HUDEP-2 (cell line): Measurements from ENCODE around the gene NRIP3.
"Not testable (repeated sequence)": the region's sequence is repeated elsewhere in the genome, so short reads cannot be mapped to it uniquely, and the experiment has no call there.

Experiments
- DNase-seq, 76 experiments: peaks; one replicate each; lab custom pipeline; 2025; ENCODE audit not compliant: unreplicated experiment in 76 of 76; lab: John Stamatoyannopoulos, UW

NRIP3 gene

DNA sequence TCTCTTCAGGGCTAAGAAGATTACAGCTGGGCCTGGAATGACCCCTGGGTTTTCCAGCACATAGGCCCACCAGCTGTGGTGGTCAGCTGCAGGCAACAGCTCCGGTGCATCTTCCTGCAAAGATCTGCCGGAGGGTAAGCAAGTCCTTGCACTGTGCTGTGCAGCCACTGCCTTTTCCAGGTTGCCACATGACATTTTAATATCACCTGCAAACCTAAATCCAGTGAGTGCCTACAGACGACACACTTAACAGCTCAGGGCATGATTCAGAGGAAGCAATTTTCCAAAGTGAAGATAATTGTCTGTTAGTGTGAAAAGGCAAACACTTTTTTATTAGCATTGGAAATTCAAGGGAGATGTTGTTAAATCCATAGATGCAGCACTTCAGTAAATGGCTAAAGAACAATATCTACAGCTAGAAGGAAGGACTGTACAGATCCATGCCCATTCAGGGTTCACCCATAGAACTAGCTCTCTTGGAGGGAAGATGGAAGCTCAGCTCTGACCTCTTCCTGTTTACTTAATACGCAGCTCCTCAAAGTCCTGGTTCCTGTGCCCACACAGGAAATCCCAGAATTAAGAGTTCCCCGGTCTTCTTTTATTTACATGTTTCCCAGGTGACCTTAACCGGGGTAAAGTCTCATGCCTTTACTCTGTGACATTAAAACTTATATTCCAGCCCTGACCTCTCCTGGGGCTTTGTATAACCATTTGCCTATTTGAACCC is 13.3 kb upstream of the NRIP3 start:
- DNase-seq = no peak

DNA sequence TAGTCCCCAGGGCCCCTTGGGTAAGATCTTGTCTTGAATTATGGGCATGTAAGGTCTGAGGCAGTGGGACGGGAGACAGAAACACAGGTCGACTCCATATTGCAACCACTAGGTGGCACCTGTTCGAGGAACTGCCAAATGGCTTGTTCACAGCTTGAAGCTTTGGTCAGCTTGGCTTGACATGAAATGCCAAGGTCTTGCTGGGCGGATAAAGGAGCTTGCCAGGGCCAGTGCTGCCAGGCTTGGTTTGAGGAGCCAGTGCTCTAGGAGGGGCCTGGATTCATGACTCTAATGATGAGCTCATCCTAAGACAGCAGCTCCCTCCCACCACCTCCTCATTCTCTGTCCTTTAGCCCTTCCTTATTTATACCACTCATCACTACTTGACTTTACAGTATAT is 11.9 kb upstream of the NRIP3 start:
- DNase-seq = peak in 60 of 76 experiments; percentile 5 to 73 (median 36)

DNA sequence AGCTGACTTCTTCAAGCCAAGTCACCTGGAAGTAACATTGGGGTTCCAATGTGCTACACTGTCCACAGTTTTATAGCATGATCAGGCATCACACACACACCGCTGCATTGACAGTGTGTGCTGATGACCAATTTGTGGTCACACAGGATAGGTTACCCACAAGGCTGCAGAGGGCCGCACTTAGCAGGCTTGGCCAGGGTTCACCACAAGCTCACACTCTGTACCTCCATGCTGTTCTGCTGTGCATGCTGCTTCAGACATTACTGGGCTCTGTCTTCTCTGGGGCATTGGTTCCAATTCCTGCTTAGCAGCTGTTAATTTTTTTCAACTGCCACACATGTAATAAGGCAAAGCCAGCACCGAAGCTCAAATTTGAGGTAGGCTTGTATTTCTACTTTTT is 11.0 kb upstream of the NRIP3 start:
- no peak for DNase-seq

DNA sequence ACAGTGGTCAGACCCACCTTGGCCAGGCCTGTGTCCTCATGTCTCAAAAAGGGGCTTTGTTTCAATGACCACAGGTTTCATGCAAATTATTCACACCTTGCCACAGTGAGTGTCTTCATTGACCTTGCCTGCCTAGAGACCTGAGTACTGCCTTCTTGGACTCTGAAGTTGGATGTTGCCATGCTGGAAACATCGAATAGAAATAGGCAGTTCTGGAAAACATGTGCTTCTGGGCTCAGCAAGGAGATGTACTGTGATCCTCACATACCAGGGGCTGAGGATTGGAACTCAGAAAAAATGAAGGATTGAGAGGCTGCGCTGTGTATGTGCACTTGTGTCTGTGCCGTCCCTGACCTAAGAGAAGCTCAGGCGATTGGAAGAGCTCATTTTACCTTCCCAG is 9.6 kb upstream of the NRIP3 start:
- DNase-seq = no peak

DNA sequence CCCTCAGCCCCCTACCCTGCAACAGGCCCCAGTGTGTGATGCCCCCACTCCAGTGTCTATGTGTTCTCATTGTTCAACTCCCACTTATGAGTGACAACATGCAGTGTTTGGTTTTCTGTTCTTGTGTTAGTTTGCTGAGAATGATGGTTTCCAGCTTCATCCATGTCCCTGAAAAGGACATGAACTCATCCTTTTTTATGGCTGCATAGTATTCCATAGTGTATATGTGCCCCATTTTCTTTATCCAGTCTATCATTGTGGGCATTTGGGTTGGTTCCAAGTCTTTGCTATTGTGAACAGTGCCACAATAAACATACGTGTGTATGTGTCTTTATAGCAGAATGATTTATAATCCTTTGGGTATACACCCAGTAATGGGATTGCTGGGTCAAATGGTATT is 5.7 kb upstream of the NRIP3 start:
- DNase-seq = not testable (repeated sequence)

DNA sequence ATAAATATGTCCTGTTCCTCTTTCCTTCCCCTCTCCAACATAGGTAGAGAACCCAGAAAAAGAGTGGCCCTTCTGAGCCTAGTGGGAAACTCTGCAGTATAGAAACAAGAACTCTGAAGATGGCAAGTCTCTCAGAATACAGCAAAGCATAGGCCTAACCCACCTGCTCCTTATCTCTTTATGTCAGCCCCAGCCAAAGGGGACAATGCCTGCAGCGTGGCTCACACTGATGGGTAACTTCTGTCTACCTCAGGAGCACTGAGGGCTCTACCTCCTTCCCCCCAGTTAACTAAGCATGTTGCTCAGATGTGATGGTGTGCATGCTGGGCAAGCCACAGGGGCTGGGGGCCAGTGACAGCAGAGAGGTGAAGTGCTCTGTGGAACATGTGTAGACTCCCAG is 4.9 kb upstream of the NRIP3 start:
- DNase-seq = peak in 26 of 76 experiments; percentile 6 to 51 (median 19)

DNA sequence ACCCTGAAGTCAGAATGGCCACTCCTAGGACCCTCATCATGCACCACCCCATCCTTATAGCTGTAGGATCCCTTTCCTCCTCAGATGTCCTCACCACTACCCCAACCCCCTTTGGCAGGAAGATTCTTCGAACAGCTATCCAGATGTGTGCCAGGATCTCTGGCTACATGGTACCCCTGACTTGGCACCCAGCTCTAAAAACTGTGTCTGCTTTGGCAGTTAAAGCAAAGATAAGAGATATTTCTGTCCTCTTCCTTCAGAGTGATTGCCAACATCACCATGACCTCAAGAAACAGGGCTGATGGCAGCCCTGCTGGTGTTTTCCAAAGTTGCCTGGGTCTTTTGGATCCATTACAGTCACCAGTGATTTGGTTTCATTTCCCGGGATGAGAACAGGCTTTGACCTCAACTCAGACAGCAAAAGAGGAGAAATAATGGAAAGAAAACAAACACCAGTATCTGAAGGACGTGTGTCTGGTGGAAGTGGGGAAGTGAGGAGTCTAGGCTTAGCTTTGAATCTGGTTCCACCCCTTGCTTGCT is 4.3 kb upstream of the NRIP3 start:
- peak in 38 of 76 experiments; percentile 2 to 61 (median 22) for DNase-seq

DNA sequence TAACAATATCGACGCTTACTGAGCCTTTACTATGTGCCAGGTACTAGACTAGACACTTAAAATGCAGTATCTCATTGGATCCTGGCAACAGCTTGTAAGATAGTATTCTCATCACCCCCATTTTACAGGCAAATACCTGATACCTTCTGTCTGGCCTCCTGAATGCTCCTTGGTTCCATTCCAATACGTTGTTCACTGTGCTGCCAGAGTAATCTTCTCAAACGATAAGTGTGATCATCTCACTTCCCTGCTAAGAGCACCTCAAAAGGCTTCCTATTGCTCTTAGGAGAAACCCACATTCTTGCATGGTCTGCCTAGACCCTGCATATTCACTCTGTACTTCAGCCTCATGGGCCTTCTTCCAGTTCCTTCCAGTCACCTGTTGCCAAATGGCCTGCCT is 1.3 kb upstream of the NRIP3 start:
- DNase-seq = no peak

DNA sequence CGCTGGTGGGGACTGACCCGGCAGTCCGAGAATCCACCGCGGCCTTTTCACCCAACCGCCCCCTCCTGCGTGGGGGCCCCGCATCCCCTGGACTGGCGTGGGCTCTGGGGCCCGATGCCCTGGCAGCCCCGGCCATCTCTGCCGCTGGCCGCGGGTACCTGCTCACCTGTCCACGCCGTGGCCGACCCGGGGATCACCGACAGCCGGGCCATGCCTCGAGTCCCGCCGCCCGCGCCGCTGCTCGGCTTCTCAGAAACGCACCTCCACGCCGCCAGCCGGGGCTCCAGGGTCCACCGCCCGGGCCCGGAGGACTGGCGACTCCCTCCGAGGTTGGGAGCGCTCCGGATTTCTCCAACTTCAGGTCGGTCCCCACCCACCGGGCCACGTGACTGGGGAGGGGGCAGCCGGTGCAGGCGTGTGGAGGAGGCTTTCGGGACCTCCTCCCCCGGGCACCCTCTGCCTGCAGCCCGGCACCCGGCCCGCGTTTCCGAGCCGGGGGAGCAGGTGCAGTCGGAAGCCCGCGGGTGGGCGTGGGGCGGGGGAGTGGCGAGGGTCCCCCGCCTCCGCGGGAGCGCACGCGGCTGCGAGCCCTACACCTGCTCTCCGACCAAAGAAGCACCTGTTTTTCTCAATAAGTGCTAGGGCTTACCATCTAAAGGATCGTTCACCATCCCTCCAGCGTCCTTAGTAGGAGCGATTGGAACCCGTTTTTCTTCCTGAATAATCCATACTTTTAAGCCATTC is 554 bp upstream of the NRIP3 start:
- no peak for DNase-seq

DNA sequence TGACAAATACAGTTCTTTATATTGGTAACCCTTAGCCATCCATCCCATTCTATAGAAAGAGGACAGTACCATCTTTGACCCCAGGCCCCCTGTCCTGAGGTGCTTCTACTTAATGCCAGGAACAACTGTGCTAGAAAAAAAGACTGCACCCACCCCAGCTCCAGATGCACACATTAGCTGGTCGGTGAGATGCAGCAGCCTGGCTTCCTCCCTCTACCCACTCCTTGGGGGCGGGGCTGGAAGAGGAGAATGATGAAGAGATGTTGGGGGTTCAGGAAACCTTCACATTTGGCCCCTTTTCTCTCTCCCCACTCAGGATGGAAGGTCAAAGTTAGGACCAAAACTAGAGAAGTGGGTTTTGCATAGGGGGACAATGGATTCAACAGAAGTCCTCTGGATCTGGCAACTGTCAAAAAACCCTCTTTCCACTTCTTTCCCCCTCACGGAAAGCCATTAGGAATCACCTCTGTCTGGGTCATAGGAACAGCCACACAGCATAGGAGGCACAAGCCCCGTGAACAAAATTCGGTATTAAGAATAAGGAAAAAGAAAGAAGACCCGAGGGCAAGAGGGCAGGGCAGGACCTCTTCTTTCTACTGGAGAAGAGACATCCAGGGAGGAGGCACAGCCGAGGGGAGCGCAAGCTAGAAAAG is 755 bp downstream of the NRIP3 start:
- DNase-seq = peak in 12 of 76 experiments; percentile 2 to 28 (median 11)

DNA sequence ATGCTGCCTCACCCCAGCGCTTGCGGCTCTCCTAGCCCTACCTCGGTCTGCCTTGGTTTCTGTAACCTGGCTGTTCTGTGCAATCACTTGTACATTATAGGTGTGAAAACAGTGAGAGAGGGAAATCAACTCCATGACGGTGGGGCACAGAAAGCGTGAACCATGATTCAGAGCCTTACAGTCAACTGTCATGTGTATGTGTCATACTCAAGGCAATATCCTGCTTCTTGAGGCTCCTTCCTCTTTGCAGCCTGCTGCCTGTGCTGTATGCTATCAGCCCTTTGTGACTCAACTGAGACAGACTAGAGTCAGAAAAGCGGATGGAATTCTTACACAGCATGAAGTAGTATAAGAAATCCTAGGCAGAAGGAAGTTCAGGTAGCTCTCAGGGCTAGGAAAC is 2.1 kb downstream of the NRIP3 start:
- peak in 26 of 76 experiments; percentile 1 to 52 (median 25) for DNase-seq

DNA sequence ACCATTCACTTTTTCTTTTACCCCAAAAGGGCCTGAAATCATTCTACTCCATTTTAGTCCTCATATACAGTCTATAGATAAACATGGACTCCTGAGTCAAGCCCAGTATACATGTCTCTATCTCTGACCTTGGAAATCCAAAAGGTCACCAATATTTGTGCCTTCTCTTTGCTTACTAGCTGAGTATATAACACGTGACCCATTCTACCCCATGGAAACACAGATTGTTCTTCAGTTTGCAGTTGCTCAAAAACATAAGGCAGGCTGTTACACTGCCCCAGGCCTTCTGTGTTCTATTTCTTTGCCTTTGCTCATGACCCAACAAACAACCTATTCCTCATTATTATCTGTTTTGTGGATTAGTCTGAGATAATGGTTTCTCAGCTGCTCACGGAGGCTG is 5.8 kb downstream of the NRIP3 start:
- DNase-seq = no peak

DNA sequence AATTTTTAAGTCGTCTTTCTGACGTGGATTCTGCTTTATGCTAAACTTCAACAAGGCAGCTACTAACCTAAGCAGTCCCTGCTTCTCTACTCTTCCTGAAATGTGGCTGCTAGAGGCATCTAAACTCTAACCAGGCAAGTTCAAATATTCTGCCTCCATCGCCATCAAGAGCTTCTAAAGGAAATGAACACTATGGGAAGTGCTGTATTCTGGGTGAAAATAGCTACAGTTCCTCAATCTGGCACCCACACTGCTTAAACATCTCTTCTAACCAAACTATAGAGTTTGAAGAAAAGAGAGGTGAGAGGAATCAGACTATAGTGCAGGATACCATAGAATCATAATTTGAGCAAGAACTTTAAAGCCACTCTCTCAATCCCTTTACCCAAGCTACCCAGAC is 6.3 kb downstream of the NRIP3 start:
- DNase-seq = no peak

DNA sequence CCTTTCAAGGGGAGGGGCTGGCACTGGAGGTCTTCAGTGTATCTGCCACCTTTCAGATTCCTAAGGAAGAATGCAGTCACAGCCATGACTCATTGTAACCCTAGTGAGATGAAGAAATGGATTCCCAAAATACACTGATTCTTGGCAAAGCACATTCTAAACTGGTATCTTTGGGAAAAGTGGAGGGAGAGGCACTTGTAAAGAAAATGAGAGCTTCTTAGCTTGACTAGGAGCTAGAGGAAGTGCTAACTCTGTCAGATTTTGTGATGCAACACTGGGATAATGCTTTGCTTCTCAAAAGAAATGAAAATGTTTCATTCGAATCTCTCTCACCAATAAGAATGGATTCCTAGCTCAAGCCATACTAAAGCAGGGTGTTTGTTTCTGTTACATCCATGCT is 14.3 kb downstream of the NRIP3 start:
- DNase-seq = no peak

DNA sequence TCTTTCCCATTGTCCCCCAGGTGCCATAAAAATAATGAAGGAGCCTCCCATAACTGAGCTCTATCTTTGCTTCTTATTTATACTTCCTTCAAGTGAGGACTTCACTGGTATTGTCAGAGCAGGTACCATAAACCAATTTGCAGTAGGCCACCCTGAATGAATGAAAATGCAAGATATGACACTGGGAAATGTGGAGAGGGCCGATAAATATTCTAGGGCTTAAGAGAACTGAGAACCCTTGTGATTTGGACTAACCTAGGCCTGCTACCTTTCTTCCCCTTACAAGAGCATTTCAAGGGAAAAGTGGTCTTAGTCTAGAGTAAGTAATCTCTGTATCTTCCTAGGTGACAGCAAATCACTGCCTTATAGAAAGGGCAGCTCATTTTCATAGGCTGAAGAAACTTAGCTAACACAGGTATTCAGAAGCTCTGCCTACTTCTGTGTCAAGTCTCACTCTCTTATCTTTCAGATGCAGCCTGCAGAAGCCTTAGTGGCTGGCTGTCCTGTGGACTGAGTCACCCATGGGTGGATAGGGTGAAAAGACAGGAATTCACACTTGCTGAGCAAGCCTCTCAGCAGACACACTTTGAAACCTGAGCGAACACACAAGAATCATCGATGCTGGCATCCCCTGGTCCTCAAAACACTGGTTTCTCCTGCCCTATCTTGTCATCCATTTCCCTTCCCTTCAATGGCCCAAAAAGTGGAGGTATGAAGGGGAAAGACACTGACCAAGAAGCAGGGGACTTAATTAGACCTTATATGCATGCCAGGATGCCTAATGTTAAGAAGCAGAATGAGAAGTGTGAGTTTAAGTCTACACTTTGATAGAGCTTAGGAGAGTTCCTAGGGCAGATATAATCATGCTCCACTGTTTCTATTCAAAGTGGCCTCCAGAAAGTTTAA is 15.2 kb downstream of the NRIP3 start:
- DNase-seq = peak in 73 of 76 experiments; percentile 5 to 89 (median 64)

DNA sequence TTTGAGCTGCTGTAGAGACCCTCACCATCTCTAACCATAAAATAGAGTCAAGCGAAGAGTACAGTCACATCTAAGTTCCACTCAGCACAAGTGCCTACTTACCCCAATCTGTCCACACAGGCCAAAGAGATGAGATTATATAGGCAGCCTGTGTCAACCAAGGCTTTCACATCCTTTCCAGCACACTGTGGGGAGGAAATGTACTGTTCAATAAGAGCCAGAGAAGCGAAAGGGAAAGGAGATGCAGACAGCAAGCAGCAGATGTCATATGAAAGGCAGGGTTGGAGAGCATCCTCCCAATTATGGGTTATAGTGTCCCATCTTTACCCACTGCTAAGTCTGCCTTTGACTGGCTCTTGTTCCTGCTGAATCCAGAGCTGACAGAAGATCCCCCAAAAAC is 16.4 kb downstream of the NRIP3 start:
- DNase-seq = no peak

DNA sequence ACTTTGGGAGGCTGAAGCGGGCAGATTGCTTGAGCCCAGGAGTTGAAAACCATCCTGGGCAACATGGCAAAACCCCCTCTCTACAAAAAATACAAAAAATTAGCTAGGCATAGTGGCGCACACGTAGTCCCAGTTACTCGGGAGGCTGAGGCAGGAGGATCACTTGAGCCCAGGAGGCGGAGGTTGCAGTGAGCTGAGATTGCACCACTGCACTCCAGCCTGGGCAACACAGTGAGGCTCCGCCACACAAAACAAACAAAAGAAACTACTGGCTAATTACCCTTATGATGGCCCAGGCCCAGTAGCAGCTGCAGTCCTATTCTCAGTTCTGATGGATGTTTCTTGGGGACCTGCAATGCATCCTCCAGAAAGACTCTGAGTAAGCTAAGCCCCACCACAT is 17.0 kb downstream of the NRIP3 start:
- DNase-seq = not testable (repeated sequence)

DNA sequence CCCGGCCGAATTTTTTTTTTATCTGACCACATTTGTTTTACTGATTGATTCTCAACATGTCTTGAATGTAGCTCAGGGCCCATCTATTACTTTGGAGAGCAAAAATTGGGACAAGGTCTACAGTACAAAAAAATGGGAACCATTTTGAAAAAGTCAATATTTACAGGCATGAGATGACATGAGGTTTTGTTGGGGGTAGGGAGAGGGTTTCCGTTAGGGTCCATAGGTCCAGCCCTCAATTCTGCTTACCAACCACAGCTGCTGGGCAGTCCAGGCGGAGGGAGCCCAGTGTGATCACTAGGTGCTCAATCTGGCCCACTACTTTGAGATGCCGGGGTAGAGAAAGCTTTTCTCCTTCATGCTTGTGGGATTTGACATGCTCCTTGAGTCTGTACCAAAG is 18.3 kb downstream of the NRIP3 start:
- DNase-seq = no peak

DNA sequence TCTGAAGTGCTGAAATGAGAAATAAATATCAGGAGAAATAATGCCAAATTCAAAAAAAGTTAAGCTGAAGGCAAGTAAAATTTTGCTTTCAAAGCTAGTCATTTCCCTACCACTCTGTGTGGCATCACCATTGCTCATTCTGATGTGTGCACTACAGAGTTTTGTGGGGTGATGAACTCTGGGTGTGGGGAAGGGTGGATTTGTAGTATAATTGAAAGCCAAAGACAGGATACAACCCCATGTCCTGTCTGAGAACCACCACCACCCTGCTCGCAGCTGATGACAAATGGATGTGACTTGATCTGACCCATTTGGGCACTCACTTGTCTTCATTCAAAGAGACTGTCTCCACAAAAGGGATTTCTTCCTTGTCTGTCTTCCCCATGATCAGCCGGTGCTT is 20.2 kb downstream of the NRIP3 start:
- no peak for DNase-seq

DNA sequence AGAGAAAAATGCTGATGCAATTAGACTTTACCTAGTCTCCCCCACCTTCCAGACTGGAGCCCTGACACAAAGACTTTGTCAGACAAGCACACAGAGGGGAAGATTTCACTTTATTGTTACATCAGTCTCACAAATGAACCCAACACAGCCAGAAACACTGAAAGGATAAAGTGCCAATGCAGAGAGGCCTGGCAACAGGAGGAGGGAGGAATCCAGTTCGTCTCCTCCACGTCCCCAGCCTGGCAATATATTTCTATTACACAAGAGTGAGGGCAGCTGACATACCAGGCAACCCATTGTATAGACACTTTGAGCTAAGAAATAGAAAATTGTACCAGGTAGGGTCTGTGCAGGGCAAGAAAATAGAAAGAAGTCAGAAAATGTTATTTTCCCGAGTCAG is 23.3 kb downstream of the NRIP3 start:
- DNase-seq = no peak
